ENCODE data around the gene CTNNA2.

CTNNA2 gene

DNA sequence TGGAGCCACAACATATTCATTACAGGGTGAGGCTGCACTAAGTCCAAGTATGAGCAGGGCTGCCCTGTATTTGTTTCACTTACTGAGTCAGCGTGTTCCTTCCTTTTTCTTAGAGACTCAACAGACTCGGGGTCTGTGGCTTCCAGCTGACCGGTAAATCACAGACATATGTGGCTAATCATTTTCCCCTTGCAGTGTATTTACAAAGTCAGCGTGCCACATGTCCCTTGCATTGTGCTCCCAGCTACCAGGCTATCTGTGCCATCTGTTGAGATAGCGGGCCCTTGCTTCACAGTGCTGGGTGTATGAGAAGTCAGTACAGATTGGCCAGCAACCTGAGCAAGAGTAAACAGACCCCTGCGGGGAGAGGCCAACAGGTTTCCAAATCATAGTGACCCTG, 537.4 kb downstream of the CTNNA2 start:
- TF ChIP-seq TAF1 (IDR thresholded peaks at IDR 0.05; ENCODE audit: borderline replicate concordance, insufficient read depth, low read length), result no peak
- no peak for TF ChIP-seq SIN3A (IDR thresholded peaks at IDR 0.05; ENCODE audit: borderline replicate concordance, insufficient read depth, low read length)
- TF ChIP-seq POLR2AphosphoS5 (IDR thresholded peaks at IDR 0.05; ENCODE audit: low read depth, low read length), result no peak
- no peak for TF ChIP-seq REST (IDR thresholded peaks at IDR 0.05; ENCODE audit: insufficient read depth in 1 of 2, low read depth in 2 of 2, low read length in 2 of 2)
- TF ChIP-seq FOXP2 (optimal IDR thresholded peaks at IDR 0.05; ENCODE audit: borderline replicate concordance, extremely low read depth, extremely low read length, insufficient read depth), result no peak

DNA sequence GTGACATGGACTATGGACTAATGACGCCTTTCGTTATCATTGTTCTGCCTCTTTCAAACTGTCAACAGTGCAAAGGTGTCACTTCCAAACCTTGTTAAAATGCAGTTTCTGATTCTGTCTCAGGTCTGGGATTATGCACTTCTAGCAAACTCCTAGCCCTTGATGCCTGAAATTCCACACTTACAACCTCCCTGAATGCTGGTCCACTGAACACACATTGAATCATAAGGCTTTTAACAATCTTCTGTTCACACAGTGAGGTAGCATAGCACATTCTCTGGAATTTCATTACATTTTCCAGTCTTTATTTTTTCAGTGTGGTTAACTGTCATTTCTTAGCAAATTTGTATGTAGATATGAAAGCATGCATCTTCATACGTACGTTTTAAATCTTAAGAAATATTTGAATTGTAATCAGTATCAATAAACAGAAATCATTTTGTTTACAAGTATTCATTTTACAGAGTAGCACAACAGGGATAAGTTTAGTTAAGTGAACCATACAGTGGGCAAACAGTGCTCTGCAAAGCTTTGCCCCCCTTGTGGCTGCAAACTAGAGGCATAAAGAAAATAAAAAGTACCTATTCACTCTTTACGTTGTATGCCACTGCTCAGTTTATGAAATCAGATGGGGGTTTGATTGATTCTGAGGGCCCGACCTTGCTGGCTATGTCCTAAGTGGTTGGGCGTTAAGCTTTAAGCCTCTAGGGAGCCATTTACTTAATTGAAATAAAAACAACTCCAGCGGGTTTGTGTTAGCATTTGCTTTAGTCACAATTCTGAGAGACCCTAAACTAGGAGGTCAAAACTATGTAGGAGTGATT, 540.9 kb downstream of the CTNNA2 start:
- no peak for TF ChIP-seq SIN3A (IDR thresholded peaks at IDR 0.05; ENCODE audit: borderline replicate concordance, insufficient read depth, low read length)
- TF ChIP-seq REST (IDR thresholded peaks at IDR 0.05; ENCODE audit: insufficient read depth in 1 of 2, low read depth in 2 of 2, low read length in 2 of 2), result no peak

DNA sequence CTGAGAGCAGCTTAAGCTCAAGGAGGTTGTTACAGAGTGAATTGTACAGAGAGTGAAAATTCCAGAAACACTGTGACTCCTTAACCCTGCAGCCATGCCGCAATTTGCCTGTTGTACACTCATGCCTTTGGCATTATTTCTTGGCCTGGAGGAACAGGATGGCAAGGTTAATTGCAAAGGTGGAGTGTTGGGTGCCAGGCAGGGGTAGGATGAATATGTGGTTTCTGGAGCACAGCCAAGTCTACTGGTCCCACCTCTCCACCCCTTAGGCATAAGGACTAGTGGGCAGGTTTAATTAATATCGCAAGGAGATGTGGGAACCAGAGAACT, 541.5 kb downstream of the CTNNA2 start:
- TF ChIP-seq REST (IDR thresholded peaks at IDR 0.05; ENCODE audit: insufficient read depth in 1 of 2, low read depth in 2 of 2, low read length in 2 of 2) (no peak), FOXP2 (optimal IDR thresholded peaks at IDR 0.05; ENCODE audit: borderline replicate concordance, extremely low read depth, extremely low read length, insufficient read depth) (no peak)

GRCh38 chr2:80057956-80058355, 545.1 kb downstream of the CTNNA2 start:
- TF ChIP-seq FOXP2 (optimal IDR thresholded peaks at IDR 0.05; ENCODE audit: borderline replicate concordance, extremely low read depth, extremely low read length, insufficient read depth), result no peak
- TF ChIP-seq TAF1 (IDR thresholded peaks at IDR 0.05; ENCODE audit: borderline replicate concordance, insufficient read depth, low read length), result no peak
- TF ChIP-seq SIN3A (IDR thresholded peaks at IDR 0.05; ENCODE audit: borderline replicate concordance, insufficient read depth, low read length), result no peak
- TF ChIP-seq REST (IDR thresholded peaks at IDR 0.05; ENCODE audit: insufficient read depth in 1 of 2, low read depth in 2 of 2, low read length in 2 of 2), result no peak
- TF ChIP-seq POLR2AphosphoS5 (IDR thresholded peaks at IDR 0.05; ENCODE audit: low read depth, low read length), result no peak

DNA sequence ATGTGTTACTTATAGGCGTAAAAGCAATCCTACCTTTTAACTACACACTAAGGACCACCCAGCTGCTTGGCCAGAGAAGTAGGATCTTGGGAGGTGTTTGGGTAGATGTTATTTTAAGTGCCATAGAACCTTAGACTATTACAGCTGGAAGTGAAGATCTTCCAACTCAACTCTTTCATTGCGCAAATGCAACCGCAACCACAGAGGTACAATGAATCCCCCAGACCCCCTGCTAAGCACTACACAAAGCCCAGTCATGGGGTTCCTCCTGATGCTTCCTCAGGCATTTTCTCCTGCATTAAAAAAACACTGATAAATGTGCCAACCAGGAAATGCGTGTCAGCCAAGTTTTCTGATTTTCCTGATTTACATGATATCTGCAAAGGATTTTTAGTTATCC, 545.7 kb downstream of the CTNNA2 start:
- TF ChIP-seq FOXP2 (optimal IDR thresholded peaks at IDR 0.05; ENCODE audit: borderline replicate concordance, extremely low read depth, extremely low read length, insufficient read depth) (no peak), POLR2AphosphoS5 (IDR thresholded peaks at IDR 0.05; ENCODE audit: low read depth, low read length) (no peak), SIN3A (IDR thresholded peaks at IDR 0.05; ENCODE audit: borderline replicate concordance, insufficient read depth, low read length) (no peak), TAF1 (IDR thresholded peaks at IDR 0.05; ENCODE audit: borderline replicate concordance, insufficient read depth, low read length) (no peak), REST (IDR thresholded peaks at IDR 0.05; ENCODE audit: insufficient read depth in 1 of 2, low read depth in 2 of 2, low read length in 2 of 2) (no peak)
